DOHH2 (cell line): ENCODE measurements around the gene ATXN2.

Source experiments
- CTCF ChIP-seq: fragments of 200-600 bp; sonication (generic); IDR thresholded peaks from one replicate; pipeline ENCODE4 v1.5.1; 2014; ENCODE audit warnings: antibody characterized with exemption, mild to moderate bottlenecking, low read depth, low read length; ENCODE audit not compliant: poor library complexity, severe bottlenecking
- EZH2phosphoT487 ChIP-seq: fragments of 200-600 bp; sonication (generic); IDR thresholded peaks from 2 replicates; pipeline ENCODE4 v1.6.1; 2017; ENCODE audit warnings: borderline replicate concordance, mild to moderate bottlenecking, antibody characterized with exemption, low read length, moderate library complexity, mixed read lengths

- TF ChIP-seq EZH2phosphoT487: no peak
- TF ChIP-seq CTCF: no peak
Observed at GRCh38 chr12:111453071-111453989, 145.8 kb downstream of the ATXN2 start.
